GM18502 (cell line): ENCODE measurements around the gene SLC4A3.

ENCODE experiments used
- ATAC-seq: cut with Tn5 transposase; IDR thresholded peaks from one replicate; pipeline ENCODE4 v1.9.1; 2021; ENCODE audit warnings: mild to moderate bottlenecking; ENCODE audit not compliant: unreplicated experiment, poor library complexity

SLC4A3 gene

DNA sequence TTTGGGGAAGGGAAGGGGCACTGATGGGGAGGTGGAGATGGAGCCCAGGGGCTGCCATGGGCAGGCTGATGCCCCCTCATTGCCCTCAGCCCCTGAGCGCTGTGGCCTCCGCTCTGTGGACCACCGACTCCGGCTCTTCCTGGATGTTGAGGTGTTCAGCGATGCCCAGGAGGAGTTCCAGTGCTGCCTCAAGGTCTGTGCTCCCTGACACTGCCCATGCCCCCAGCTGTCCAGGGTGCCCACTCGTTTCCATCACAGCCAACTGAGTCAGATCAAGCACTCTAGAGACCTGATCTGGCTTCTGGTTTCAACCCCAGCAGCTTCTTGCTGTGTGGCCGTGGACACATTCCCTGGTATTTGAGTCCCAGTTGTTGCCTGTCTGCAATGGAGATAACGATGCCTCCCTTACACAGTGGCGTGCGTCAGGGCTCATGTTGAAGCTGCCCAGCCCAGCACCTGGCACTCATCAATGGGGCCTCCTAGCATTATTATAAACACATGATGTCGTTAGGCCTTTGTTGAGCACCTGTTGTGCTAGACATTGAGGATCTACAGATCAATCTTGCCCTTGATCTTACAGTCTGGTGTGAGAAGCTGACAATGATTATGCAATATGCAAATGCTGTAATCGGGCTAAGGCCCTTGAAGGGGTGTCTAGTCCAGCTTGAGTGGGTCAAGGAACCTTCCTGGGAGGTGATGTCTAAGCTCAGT lies 15.4 kb upstream of the SLC4A3 start:
- ATAC-seq: no peak

DNA sequence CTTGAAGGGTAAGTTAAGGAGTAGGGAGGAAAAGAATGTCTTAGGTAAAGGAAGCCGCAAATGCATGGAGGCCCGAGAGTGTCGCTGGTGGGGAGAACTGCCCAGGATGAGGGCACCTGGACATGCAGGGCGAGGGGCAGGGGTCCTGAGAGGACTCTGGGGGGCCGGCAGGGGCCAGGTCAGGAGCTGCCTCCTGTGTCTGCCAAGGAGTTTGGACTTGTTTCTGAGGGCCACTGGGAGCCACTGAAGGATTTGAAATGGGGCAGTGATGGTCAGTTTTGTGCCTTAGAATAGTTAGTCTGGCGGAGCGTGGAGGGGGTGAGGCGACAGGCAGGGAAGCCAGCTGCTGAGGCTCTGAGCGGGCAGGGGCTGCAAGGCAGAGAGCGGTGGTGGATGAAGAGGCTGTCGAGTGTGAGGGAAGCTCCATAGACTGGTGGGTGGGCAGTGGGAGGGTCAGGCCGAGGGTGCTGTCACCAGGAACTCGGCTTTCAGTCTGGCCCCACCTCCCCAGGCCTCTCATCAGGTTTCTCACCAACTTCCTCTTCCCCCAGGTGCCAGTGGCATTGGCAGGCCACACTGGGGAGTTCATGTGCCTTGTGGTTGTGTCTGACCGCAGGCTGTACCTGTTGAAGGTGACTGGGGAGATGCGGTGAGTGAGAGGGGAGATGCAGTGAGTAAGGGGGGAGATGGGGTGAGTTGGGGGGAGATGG lies 14.7 kb upstream of the SLC4A3 start:
- no peak for ATAC-seq

DNA sequence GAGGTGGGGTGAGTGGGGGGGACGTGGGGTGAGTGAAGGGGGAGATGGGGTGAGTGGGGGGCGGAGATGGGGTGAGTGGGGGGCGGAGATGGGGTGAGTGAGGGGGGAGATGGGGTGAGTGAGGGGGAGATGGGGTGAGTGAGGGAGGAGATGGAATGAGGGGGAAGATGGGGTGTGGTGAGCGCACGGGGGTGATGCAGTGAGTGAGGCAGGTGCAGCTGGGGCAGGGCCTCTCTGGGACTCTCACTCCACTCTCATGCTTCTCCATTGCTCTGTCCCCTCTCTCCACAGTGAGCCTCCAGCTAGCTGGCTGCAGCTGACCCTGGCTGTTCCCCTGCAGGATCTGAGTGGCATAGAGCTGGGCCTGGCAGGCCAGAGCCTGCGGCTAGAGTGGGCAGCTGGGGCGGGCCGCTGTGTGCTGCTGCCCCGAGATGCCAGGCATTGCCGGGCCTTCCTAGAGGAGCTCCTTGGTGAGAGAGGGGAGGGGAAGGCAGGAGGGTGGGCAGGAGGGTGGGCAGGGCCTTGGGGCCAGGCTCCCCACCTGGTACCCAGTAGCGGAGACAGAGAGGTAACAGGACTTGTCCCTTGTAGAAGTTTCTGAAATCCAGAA lies 13.9 kb upstream of the SLC4A3 start:
- ATAC-seq: no peak

DNA sequence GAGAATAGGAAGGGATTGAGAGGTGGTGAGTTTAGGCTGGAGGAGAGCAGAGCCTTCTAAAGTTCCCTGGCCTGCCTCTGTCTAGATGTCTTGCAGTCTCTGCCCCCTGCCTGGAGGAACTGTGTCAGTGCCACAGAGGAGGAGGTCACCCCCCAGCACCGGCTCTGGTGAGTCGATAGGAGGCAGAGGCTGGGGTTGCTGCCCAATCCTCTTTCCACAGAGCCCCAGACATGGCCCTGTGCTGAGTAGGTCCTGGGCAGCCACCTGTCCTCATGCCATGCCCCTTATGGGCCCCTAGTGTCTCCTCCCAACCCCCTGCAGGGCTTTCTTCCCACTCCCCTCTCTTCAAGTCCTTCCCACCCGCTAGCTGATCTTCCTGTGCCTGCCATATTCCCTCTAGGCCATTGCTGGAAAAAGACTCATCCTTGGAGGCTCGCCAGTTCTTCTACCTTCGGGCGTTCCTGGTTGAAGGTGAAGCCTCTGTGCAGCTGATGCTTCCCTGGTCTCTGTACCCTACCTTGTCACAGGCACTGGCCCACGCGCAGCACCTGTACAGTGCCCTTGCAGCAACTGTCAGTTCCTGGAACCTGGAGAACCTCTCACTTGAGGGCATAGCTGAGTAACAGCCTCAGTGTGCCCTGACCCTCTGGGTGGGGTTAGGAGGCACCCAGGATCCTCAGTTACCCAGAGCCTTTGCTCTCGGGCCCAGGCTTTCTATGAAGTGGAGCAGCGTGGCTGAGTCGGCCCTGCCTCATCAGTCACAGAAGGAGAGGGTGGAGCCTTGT lies 13.2 kb upstream of the SLC4A3 start:
- ATAC-seq: no peak

DNA sequence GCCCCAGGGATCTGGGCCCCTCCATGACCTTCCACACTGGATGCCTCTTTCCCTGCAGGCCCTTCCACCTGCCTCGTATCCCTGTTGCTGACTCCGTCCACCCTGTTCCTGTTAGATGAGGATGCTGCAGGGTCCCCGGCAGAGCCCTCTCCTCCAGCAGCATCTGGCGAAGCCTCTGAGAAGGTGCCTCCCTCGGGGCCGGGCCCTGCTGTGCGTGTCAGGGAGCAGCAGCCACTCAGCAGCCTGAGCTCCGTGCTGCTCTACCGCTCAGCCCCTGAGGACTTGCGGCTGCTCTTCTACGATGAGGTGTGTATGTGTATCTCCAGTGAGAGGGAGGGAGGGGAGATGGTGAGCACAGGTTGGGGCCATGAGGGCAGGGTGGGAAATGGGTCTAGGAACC lies 12.4 kb upstream of the SLC4A3 start:
- ATAC-seq: no peak

DNA sequence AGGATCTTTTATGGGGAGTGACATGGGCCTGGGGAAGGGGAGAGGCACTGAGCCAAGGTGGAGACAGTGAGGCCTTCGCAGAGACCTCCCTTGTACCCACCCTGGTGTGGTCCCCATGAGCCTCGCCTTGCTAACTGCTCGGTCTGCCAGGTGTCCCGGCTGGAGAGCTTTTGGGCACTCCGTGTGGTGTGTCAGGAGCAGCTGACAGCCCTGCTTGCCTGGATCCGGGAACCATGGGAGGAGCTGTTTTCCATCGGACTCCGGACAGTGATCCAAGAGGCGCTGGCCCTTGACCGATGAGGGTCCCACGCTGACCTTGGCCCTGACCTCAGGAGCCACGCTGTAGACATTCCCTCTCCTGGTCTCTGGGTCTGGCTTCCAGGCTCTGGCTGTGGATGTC lies 11.5 kb upstream of the SLC4A3 start:
- no peak for ATAC-seq

DNA sequence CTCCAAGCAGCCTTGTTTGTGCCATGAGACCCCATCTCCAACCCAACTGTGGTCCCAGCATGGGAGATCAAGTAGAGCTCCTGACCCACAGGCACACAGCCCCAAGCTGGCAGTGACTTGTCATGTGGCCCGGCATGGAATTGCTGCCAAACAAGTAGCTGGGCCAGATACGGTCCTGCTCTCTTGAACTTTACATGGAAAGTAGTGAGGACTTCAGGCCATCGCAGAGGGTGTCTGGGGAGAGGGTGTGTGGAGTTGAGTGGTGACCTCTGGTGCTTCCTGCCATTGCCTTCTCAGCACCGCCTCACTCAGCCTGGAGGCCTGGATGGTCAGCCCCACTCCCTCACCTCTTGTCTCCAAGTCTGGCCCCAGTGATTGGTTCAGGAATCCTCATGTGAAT lies 10.9 kb upstream of the SLC4A3 start:
- ATAC-seq: no peak

DNA sequence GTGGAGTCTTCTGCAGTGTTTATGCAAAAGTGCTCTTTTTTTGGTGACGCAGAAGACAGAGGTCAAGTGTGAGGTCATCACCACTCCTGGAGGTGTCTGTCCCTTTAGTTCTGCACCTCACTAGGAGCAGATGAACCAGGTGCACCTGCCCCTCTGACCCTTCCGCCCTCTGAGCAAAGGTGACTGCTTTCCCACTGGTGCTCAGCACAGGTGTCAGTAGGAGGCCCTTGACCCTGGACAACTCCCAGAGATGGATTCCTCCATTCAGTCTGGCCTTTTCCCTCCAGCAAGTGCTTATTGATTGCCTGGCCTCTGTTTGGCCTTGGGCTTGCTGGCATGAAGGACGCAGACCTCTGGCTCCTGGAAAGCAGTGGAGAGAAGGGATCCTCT lies 8.7 kb upstream of the SLC4A3 start:
- no peak for ATAC-seq

DNA sequence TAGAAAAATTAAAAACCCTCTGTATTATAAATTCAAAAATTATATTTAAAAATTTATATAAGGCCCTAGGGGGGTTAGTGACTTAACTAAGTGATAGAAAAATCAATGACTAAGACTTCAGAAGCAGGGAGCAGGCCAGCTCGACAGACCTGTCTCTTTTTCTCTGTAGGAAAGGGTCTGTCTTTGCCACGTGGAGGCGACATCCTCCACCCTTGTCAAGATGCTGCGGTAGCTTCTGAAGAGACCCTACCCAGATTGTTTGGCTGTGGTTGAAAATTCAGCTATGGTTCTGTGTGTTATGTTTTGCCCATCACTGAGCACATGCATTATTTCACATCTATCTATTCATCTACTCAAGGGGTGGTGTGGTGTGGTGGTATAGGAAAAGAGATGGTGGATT lies 8.2 kb upstream of the SLC4A3 start:
- ATAC-seq: no peak

DNA sequence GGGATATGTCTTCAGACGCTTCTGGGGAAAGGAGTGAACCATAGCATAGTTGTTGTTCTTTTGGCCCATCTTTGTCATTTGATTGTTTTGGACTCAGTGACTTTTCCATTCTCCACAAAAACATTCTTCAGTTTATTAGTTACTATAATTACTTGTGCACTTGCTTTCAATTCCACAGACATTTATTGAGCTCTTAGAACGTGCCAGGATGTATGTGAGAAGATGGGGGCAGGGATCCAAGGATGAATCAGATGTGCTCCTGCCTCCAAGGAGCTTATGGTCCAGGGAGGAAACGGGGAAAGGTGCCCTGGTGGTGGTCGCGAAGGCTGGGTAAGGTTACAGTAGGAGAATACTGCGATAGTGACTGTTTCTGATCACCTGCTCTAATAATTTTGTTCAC lies 6.9 kb upstream of the SLC4A3 start:
- no peak for ATAC-seq

DNA sequence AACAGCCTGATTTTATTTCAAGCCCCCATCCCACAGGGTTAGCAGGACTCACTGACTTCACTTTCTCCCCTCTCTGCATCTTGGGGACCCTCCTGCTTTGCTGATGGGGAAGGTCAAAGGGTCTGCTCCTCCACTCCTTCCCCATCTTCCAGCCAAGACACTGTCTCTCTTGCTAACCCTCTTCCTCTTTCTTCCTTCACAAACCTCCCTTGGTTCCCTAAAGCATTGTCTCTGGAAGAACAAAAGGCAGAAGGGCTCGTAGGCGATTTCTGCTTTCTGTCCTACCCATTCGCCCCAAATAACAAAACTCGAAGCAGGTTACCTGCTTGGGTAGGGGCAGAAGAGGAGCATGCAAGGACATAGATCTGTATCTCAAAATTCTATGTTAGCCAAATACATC lies 5.5 kb upstream of the SLC4A3 start:
- ATAC-seq: no peak

DNA sequence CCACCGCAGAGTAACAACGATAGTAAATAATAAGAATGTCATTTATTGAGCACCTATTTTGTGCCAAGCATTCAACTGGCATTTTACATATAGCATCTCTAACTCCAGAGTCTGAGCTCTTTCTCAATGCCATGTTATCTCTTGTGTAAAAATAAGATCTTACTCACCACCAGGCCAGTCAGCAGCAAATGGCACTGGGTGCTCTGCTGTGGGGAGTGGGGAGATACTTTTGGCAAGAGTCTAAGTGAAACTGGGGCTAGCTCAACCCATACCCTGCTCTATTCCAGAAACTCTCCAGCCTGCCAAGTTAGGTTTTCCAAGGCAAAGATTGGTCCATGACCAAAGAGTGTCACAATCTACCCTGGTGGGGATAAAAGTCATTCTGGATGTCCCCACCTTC lies 5.0 kb upstream of the SLC4A3 start:
- ATAC-seq: no peak

DNA sequence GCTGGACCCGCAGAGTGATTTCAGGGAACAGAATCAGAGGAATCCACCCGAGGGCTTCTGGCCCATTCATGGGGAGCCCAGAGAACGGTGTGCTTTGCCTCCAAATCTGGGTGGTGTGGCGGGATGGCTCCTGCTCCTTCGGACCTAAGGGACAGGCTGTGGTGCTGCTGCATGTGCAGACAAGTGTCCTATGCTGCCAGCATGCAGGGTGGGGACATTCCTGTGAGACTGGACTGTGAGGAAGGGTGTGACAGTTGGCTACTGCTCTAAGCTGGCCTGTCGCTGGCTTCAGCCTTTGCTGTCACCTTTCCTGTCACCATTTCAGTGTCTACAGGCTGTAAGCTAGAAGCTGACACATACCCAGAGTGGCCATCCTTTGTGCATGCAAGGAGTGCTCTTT lies 2.9 kb upstream of the SLC4A3 start:
- ATAC-seq: no peak

DNA sequence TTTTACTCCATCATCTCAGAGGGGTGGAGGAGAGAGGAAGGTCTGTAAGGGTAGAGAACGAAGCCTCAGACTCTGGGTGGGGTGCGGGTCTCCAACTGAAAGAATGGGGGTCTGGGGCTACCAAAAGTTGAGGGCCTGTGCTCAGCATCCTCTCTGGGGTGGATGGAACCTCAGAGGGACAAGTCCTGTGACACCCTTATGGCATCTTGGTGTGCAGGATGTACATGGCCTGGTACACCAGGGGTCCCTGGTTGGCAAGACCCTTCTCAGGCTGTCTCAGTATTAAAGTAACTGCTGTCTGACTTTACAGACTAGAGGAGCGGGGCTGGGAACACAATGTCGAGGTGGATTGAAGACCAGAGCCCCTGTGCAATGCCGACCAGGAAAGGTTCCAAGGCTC lies 2.3 kb upstream of the SLC4A3 start:
- no peak for ATAC-seq

DNA sequence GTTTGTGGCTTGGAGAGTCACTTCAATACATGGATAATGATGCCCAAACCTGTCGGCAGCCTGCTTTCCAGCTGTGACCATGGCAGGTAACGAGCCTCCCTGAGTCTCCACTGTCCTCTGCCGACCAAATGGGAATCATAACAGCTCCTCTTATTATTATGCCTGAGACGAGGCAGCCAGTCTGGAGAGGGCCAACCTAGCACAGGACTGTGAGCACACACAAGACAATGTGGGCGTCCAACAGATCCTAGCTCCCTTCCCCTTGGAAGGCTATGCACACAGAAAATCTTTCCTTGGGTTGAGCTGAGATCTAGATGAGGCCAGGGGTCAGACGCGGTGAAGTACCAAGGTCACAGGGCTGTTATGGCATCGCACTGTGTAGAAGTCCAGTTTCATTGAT lies 890 bp upstream of the SLC4A3 start:
- ATAC-seq: no peak

DNA sequence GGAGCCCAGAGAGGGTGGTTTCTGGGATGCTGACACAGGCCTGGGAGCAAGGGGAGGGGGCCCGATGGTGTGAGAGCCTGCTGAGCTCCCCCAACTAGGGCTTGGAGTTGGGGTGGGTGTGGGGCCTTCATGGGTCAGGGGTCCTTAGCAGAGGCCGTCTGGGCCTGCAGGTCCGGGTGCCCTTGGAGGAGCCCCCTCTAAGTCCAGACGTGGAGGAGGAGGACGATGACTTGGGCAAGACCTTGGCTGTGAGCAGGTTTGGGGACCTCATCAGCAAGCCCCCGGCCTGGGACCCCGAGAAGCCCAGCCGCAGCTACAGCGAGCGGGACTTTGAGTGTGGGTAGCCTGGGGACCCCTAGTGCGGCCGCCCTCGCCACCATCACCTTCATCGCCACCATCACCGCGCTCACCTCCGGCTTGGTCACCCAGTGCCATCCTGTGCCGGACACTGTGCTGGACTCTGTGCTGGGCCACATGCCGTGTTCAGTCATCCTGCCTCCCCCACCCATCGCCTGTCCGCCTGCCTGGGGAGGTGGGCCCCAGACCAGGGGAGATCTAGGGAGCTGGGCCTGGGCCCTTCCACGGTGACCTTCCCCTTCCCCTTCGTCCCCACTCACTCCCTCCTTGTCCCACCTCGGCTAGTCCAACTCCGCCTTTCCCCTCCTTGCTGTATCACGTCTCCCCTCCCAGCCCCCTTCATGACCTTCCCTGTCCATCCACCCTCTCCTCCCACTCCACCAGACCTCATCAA lies 980 bp downstream of the SLC4A3 start:
- ATAC-seq: no peak

DNA sequence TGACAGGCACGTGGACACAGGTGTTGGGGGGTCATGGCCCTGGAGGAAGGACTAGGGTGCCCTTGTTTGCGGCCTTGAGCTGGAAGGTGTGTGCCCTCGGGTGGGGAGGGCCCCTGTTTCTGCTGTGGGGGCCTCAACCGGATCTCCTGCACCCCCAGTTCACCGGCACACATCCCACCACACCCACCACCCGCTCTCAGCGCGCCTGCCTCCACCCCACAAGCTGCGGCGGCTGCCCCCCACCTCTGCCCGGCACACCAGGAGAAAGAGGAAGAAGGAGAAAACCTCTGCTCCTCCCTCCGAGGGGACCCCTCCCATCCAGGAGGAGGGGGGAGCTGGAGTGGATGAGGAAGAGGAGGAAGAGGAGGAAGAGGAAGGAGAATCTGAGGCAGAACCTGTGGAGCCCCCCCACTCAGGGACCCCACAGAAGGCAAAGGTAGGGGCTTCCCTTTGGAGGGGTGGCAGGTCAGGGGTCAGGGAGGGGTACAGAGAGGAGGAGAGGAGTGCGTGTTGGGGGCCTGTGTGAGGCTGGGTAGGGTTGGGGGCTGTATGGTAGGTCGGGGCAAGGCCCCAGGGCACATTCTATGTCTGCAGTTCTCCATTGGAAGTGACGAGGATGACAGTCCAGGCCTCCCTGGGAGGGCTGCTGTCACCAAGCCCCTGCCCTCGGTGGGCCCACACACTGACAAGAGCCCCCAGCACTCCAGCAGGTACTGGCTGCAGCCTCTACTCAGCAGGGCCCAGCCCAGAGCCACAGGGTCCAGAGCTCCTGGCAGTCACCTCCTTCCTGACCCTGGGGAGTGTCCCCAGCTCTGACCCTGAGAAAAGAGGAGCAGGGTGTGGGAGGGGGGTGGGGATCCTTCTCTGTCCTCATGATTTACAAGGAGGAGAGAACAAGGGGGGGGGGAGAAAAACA lies 1.8 kb downstream of the SLC4A3 start:
- ATAC-seq: no peak

DNA sequence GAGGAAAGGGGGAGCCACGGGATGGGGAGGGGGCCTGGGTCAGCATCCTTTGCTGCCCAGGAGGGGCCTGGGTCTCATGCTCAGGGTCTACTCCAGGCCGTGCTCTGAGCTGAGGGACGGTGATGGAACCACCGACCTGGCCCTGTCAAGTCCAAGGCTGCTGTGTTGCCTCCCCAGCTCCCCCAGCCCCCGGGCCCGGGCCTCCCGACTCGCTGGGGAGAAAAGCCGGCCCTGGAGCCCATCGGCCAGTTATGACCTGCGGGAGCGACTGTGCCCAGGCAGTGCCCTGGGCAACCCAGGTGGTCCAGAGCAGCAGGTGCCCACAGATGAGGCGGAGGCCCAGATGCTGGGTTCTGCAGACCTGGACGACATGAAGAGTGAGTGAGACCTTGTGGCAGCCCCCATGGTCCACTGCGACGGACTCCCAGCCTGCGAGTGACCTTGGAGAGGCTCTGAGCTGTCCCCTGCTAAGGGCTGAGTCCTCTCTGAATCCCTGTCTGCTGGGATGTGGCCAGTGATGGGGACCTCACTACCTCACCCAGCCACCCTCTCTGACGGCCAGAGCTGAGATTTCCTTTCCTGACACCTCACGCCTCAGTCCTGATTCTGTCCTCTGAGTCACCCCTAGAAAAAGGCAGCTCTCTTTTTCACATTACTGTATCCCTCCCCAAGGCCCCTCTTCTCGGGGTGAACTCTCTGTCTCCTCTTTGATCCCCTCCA lies 2.7 kb downstream of the SLC4A3 start:
- ATAC-seq: no peak
